ENCODE measurements around the gene POLG2. TPM values are rescaled to one million over a fixed set of nuclear protein-coding genes. Genes with fewer than 3 reads are reported as not detected.

Gene POLG2
- total RNA-seq, 1 experiment from 2014 or later = 20.3 TPM

- H3K36me3 ChIP-seq (ENCODE audit: low read depth, low read length) = peaks cover 19% of the 10 kb centered on the region
- no peak for TF ChIP-seq EZH2phosphoT487 (IDR thresholded peaks at IDR 0.05; ENCODE audit: borderline replicate concordance, low read length)
- TF ChIP-seq EZH2 (IDR thresholded peaks at IDR 0.05; ENCODE audit: low read length, unreplicated experiment) = no peak
- TF ChIP-seq, protein P1, sequence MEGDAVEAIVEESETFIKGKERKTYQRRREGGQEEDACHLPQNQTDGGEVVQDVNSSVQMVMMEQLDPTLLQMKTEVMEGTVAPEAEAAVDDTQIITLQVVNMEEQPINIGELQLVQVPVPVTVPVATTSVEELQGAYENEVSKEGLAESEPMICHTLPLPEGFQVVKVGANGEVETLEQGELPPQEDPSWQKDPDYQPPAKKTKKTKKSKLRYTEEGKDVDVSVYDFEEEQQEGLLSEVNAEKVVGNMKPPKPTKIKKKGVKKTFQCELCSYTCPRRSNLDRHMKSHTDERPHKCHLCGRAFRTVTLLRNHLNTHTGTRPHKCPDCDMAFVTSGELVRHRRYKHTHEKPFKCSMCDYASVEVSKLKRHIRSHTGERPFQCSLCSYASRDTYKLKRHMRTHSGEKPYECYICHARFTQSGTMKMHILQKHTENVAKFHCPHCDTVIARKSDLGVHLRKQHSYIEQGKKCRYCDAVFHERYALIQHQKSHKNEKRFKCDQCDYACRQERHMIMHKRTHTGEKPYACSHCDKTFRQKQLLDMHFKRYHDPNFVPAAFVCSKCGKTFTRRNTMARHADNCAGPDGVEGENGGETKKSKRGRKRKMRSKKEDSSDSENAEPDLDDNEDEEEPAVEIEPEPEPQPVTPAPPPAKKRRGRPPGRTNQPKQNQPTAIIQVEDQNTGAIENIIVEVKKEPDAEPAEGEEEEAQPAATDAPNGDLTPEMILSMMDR (conservative IDR thresholded peaks at IDR 0.05; ENCODE audit: low read depth, low read length) = no peak
- H3K9me2 ChIP-seq (replicated peaks; ENCODE audit: low read length) = no peaks in the 10 kb centered on the region
- ChIA-PET CTCF (no interaction called here), POLR2A (ENCODE audit: unreplicated experiment) (no interaction called here)
- no peak overlapping the region for H3K9ac ChIP-seq (ENCODE audit: low read length)
- H2AFZ ChIP-seq (ENCODE audit: low read length) = no peak overlapping the region
- no peaks in the 10 kb centered on the region for H3K4me1 ChIP-seq (ENCODE audit: insufficient read depth, low read length)
- ATAC-seq = no peak
- intact Hi-C loops (cut with micrococcal nuclease) = no loop called here
- DNase-seq = no peak
- no peaks in the 10 kb centered on the region for H3K27me3 ChIP-seq (ENCODE audit: low read length)
- H4K20me1 ChIP-seq (ENCODE audit: low read length) = no peaks in the 10 kb centered on the region
- no peak overlapping the region for H3K4me2 ChIP-seq (ENCODE audit: low read length)
- H3K4me3 ChIP-seq (ENCODE audit: low read length) = no peak overlapping the region
- BruUV-seq (replicated peaks) = no TSS peak
- H3F3A ChIP-seq (ENCODE audit: low read length, unreplicated experiment) = no peaks in the 10 kb centered on the region
- no peaks in the 10 kb centered on the region for H3K79me2 ChIP-seq (ENCODE audit: low read length)
- H3K27ac ChIP-seq (ENCODE audit: low read length) = no peak overlapping the region
- no peaks in the 10 kb centered on the region for H3K9me3 ChIP-seq (ENCODE audit: low read length)
These were observed 12.5 kb downstream of the POLG2 start for GRCh38 chr17:64484380-64484779.

DNA sequence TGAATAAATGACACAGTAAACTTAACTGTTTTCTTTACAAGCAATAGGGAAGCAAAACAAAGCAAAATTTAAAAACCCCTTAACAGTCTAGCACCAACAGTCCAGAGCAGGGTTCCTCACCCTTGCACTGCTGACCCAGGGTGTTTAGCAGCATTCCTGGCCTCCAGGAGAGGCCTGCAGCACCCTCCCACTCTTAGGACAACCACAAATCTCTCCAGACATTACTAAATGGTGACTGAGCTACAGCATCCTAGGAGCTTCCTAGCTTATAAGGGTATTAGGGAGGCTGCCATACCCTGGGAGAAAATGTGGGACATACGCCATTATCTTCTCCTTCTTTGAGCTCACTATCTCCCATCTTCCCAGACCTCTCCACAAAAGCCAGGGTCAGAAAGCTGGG lies 15.9 kb downstream of the POLG2 start:
- intact Hi-C loops (cut with micrococcal nuclease) = no loop called here
- Histone ChIP-seq H4K20me1 (ENCODE audit: low read length) (no peaks in the 10 kb centered on the region), H3K4me1 (ENCODE audit: insufficient read depth, low read length) (no peaks in the 10 kb centered on the region), H3F3A (ENCODE audit: low read length, unreplicated experiment) (no peaks in the 10 kb centered on the region), H3K79me2 (ENCODE audit: low read length) (no peaks in the 10 kb centered on the region), H3K27me3 (ENCODE audit: low read length) (no peaks in the 10 kb centered on the region), H3K9me3 (ENCODE audit: low read length) (no peaks in the 10 kb centered on the region), H3K36me3 (ENCODE audit: low read depth, low read length) (peaks cover 24% of the 10 kb centered on the region), H3K4me3 (ENCODE audit: low read length) (no peak overlapping the region), H2AFZ (ENCODE audit: low read length) (no peak overlapping the region), H3K4me2 (ENCODE audit: low read length) (no peak overlapping the region), H3K27ac (ENCODE audit: low read length) (no peak overlapping the region), H3K9ac (ENCODE audit: low read length) (no peak overlapping the region), H3K9me2 (replicated peaks; ENCODE audit: low read length) (no peaks in the 10 kb centered on the region)
- BruUV-seq (replicated peaks) = no TSS peak
- DNase-seq = no peak
- ChIA-PET POLR2A (ENCODE audit: unreplicated experiment) (no interaction called here), CTCF (no interaction called here)
- ATAC-seq = no peak
- no peak for TF ChIP-seq EZH2phosphoT487 (IDR thresholded peaks at IDR 0.05; ENCODE audit: borderline replicate concordance, low read length)
- TF ChIP-seq EZH2 (IDR thresholded peaks at IDR 0.05; ENCODE audit: low read length, unreplicated experiment) = no peak
- TF ChIP-seq, protein P1 (conservative IDR thresholded peaks at IDR 0.05; ENCODE audit: low read depth, low read length) = no peak

GRCh38 chr17:64477849-64478248 lies 19.0 kb downstream of the POLG2 start:
- ChIA-PET POLR2A (ENCODE audit: unreplicated experiment) (no interaction called here), CTCF (no interaction called here)
- H3K4me2 ChIP-seq (ENCODE audit: low read length) = no peak overlapping the region
- peaks cover 21% of the 10 kb centered on the region for H3K36me3 ChIP-seq (ENCODE audit: low read depth, low read length)
- no peak overlapping the region for H3K9ac ChIP-seq (ENCODE audit: low read length)
- no peaks in the 10 kb centered on the region for H3K9me2 ChIP-seq (replicated peaks; ENCODE audit: low read length)
- BruUV-seq (replicated peaks) = no TSS peak
- no peaks in the 10 kb centered on the region for H3F3A ChIP-seq (ENCODE audit: low read length, unreplicated experiment)
- H3K79me2 ChIP-seq (ENCODE audit: low read length) = no peaks in the 10 kb centered on the region
- intact Hi-C loops (cut with micrococcal nuclease) = loop anchor here (1.0 kb wide), 1 partner anchor 58 kb away; no protein-coding TSS in a partner anchor
- H3K9me3 ChIP-seq (ENCODE audit: low read length) = no peaks in the 10 kb centered on the region
- H3K4me3 ChIP-seq (ENCODE audit: low read length) = no peak overlapping the region
- no peak for TF ChIP-seq EZH2phosphoT487 (IDR thresholded peaks at IDR 0.05; ENCODE audit: borderline replicate concordance, low read length)
- no peak for TF ChIP-seq EZH2 (IDR thresholded peaks at IDR 0.05; ENCODE audit: low read length, unreplicated experiment)
- TF ChIP-seq, protein P1 (conservative IDR thresholded peaks at IDR 0.05; ENCODE audit: low read depth, low read length) = no peak
- H3K27me3 ChIP-seq (ENCODE audit: low read length) = no peaks in the 10 kb centered on the region
- DNase-seq (no peak), ATAC-seq (no peak)
- no peak overlapping the region for H3K27ac ChIP-seq (ENCODE audit: low read length)
- no peaks in the 10 kb centered on the region for H4K20me1 ChIP-seq (ENCODE audit: low read length)
- no peaks in the 10 kb centered on the region for H3K4me1 ChIP-seq (ENCODE audit: insufficient read depth, low read length)
- no peak overlapping the region for H2AFZ ChIP-seq (ENCODE audit: low read length)
